ENCODE measurements around the gene CACNA1I.

DNA sequence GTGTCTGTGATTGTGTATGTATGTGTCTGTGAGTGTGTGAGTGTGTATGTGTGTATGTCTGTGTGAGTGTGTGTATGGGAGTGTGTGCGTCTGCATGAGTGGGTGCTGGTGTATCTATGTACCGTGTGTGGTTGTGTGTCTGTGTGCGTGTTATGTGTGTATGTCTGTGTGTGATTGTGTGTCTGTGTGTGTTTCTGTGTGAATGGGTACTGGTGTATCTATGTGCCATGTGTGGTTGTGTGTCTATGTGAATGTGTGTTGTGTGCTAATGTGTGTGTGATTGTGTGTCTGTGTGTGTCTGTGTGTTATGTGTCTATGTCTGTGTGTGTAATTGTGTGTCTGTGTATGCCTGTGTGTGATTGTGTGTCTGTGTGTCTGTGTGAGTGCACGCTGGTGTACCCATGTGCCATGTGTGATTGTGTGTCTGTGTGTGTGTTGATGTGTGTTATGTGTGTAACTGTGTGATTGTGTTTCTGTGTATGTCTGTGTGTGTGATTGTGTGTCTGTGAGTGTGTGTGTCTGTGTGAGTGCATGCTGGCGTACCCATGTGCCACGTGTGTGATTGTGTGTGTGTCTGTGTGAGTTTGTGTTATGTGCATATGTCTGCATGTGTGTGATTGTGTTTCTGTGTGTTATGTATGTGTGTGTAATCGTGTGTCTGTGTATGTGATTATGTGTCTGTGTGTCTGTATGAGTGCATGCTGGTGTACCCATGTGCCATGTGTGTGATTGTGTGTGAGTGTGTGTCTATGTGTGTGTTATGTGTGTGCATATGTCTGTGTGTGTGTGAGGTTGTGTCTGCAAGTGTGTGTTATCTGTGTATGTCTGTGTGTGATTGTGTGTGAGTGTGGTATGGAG lies 6.8 kb upstream of the CACNA1I start:
- TF ChIP-seq, protein P1, sequence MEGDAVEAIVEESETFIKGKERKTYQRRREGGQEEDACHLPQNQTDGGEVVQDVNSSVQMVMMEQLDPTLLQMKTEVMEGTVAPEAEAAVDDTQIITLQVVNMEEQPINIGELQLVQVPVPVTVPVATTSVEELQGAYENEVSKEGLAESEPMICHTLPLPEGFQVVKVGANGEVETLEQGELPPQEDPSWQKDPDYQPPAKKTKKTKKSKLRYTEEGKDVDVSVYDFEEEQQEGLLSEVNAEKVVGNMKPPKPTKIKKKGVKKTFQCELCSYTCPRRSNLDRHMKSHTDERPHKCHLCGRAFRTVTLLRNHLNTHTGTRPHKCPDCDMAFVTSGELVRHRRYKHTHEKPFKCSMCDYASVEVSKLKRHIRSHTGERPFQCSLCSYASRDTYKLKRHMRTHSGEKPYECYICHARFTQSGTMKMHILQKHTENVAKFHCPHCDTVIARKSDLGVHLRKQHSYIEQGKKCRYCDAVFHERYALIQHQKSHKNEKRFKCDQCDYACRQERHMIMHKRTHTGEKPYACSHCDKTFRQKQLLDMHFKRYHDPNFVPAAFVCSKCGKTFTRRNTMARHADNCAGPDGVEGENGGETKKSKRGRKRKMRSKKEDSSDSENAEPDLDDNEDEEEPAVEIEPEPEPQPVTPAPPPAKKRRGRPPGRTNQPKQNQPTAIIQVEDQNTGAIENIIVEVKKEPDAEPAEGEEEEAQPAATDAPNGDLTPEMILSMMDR (IDR thresholded peaks at IDR 0.05), result no peak
- TF ChIP-seq EZH2 (IDR thresholded peaks at IDR 0.05), result no peak
